ENCODE results near the gene TNFRSF18.
A peak's percentile ranks its signal among the peaks of the same experiment; 100 is the strongest.

Gene TNFRSF18

DNA sequence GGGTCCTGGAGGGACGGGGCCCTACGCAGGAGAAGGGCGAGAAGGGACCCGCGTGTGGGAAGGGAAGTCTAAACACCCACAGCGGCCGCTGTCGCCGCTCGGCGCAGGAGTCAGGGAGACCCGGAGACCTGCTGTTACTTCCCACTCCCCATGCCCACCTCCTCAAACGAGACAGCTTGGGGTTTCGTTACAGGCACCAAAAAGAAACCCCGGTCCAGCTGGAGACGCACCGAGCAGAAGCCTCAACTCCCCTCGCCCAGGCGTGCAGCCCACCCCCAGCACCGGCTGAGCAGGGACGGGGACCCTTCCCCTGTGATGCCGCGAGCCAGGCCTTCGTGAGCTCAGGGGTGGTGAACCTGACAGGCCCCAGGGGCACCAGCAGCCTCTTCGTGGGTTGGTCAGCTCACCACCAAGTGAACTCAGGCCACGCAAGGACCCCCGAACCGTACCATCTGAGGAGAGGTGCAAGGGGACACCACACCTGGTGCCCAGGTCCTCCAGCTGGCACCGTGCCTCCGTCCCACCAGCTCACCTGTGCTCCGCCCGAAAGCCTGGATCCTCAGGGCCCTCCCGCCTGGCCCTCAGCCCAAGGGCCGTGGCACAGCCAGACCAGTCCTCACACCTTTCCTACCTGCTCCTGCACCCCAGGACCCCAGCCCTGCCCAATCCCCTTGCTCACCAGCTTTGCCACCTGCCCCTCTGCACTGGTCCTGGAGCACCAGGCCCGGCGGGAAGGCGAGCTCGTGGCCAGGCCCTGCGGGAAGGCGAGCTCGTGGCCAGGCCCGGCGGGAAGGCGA is 20.4 kb upstream of the TNFRSF18 start:
- no peak for DNase-seq

DNA sequence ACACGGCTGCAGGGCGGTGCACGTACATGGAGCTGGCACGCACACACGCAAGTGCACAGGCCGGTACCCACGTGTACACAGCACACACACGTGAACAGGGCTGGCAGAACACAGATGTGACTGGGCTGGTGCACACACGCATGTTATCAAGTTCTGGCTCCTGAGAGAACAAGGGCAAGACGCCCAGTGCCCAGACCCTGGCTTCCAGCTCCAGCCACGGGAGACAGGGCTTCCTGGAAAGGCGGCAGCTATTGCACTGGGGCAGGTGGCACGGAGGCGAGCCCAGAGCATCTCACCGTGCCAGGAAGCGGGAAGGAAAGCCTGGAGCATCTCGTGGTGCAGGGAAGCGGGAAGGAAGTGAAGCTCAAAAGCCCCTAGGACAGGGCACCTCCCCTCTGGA is 19.5 kb upstream of the TNFRSF18 start:
- DNase-seq = no peak

DNA sequence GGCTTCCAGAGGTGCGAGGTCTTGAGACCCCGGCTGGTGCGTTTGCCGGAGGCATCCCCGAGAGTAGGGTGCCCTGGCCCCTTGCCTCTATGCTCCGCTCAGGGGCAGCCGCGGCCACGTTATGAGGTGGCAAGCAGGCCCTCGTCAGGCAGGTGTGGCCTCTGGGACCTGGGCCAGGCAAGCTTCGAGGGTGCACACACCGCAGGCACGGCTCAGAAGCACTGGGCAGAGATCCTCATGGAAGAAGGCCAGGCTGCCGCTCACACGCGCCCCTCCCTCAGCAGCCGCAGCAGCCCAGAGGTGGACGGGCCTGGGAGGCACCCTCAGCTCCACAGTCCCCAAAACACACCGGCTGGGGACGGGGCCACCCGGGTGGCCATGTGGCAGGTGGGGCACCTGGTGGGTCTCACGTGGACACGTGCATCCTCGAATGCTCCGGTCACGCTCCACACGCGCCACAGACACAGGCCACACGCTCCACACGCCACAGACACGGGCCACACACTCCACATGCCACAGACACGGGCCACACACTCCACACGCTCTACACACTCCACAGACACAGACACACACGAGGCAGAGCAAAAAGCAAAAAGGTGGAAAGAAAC is 18.9 kb upstream of the TNFRSF18 start:
- DNase-seq = no peak

GRCh38 chr1:1223891-1224290 is 17.5 kb upstream of the TNFRSF18 start:
- no peak for DNase-seq

GRCh38 chr1:1223321-1223720 is 16.9 kb upstream of the TNFRSF18 start:
- DNase-seq = no peak

GRCh38 chr1:1222575-1223225 is 16.3 kb upstream of the TNFRSF18 start:
- DNase-seq = no peak

DNA sequence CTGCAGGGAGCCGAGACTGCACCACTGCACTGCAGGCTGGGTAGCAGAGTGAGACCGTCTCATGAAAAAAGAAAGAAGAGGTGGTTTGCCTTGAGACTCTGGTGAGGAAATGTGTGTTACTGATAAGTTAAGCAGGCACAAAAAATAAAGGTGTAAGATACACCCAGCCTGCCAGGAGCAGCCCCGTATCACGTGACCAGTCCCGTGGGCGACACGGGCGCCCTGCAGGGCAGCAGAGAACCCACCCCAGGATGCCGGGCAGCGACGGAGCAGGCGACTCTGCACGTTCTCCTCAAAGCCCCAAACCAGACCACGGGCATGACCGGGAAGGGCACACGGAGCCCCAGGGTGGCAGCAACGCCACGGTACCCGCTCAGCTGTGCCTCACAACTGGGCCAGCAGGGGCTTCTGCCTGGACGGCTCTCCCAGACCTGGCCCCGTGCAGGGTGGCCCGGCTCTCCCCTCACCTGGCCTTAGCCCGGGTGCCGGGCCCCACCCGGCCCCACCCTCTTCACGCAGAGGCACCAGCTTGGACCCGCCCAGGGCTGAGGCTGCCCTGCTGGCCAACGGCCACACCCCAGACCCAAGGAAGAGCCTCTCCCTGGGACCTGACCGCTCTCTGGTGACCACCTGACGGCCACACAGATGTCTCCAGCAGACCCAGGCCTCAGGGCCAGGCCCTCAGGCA is 15.6 kb upstream of the TNFRSF18 start:
- DNase-seq = no peak

DNA sequence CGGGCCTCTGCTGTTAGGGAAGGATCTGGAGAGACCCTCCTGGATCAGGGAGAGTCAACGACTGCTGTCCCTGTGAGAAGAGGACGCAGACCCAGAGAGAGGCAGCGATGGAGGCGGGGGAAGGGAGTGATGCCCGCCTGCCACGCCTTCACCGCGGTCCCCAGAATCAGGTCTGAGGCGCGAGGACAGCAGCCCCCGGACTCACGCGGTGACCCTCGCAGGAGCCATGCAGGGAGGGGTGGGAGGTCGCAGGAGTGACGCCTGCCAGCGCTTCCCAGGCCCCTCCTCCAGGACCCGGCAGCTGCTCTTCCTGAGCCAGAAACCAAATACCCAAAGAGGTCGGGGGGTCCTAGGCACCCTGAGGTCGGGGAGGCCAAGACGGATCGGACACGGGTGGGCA is 13.8 kb upstream of the TNFRSF18 start:
- no peak for DNase-seq

DNA sequence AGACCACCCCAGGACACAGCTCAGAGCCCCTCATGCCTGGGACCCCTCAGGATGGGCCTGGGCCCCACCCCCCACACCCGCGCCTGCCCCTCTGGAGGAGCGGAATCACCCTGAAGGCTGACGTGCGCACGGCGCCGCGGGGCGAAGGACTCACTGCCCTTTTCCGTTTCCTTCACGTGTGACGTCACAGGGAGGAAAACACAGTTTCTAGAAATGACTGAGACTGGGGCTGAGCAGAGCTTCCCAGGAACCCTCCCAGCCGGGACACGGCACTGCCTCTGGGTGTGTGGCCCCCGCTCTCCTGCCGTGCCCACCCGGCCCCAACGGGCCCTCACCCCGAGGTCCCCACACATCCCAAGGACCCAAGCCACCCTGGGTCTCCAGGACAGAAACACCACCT is 12.9 kb upstream of the TNFRSF18 start:
- no peak for DNase-seq

- DNase-seq = no peak
Observed at GRCh38 chr1:1218524-1219200, 12.3 kb upstream of the TNFRSF18 start.

GRCh38 chr1:1217621-1218523 is 11.5 kb upstream of the TNFRSF18 start:
- DNase-seq = no peak

GRCh38 chr1:1216770-1217620 is 10.6 kb upstream of the TNFRSF18 start:
- DNase-seq = no peak

- no peak for DNase-seq
Observed at GRCh38 chr1:1215881-1216605, 9.7 kb upstream of the TNFRSF18 start.

DNA sequence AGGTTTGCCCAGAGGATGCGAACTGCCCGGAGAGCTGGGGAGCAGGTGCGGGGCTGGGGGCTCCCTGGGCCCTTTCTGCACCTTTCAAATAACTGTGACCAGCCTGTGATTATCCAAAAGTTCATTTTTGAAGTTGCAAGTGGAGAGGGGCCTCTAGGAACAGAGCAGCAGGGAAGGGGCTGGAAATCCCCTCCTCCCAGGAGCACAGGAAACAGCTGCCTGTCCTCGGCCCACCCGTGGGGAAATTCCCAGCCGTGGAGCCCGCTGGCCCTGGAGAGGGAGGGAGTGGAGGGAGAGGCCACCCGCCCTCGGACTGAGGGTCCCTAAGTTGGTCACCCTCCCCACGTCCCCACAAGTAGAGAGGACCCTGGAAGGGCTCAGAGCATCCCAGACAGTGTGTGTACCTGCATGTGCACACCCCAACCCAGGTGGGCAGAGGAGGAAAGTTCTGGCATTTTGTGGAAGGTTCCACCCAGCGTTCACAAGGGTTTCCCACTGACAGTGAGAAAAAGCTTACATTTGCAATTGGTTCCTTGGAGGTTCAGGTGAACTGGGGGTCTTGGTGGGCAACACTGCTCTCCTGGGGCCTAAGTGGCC is 8.8 kb upstream of the TNFRSF18 start:
- no peak for DNase-seq

GRCh38 chr1:1213345-1214265 is 7.2 kb upstream of the TNFRSF18 start, which contains the start of gene TNFRSF4:
TSS of gene TNFRSF4 (minus strand) at chr1:1214153. CDS start at chr1:1214127, 26 bp downstream.
- no peak for DNase-seq

GRCh38 chr1:1212780-1213344 is 6.5 kb upstream of the TNFRSF18 start:
- peak; percentile 53 to 65 for DNase-seq

DNA sequence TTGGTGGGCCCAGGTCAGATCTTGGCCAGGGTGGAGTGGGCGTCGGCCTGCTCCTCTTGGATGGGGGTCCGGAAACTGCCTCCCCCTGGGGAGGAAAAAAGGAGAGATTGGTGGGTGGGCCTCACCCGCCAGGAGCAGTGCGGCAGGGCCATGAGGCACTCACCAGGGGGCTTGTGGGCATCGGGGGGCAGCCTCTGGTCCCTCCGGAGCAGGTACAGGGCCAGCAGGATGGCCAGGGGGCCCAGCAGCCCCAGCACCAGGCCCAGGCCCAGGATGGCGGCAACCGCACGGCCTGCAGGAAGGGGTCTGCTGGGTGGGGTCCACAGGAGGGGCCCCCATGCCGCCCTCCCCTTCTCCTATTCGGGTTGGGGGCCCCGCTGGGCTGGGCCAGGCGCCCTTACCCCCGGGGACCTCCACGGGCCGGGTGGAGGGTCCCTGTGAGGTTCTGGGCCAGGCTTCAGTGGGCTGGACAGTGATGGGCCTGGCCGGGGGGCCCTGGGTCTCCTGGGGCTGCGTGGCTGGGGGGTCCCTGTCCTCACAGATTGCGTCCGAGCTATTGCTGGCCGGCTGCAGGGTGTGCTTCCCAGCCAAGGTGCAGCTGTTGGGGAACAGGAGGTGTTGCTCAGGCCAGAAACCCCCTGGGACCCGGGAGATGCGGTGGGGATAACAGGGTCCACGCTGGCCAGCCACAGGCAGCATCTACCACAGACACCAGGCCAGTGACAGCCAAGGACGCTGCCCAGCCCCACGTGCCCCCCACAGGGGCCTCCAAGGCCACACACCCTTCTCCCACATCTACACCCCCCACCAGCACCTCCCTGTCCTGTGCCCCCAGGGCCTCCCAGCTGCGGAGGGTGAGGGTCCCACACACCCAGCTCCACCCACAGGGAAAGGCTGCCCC is 5.4 kb upstream of the TNFRSF18 start:
- no peak for DNase-seq
